KOPT-K1 (cell line): Measurements from ENCODE around the gene FXN.

Experiments used
- H3K27ac ChIP-seq: fragments of 200-600 bp; sonication (generic); 2 replicates; pipeline ENCODE4 v1.5.1; 2016; ENCODE audit warnings: antibody characterized with exemption, mild to moderate bottlenecking, low read depth, low read length; ENCODE audit not compliant: poor library complexity, severe bottlenecking
- H3K36me3 ChIP-seq: fragments of 200-600 bp; sonication (generic); 2 replicates; pipeline ENCODE4 v1.5.1; 2017; ENCODE audit warnings: antibody characterized with exemption, mild to moderate bottlenecking, low read length, moderate library complexity; ENCODE audit not compliant: insufficient read depth
- H3K9me3 ChIP-seq: fragments of 200-600 bp; sonication (generic); 2 replicates; pipeline ENCODE4 v1.5.1; 2017; ENCODE audit warnings: antibody characterized with exemption, low read length, mild to moderate bottlenecking; ENCODE audit not compliant: insufficient read depth, poor library complexity, severe bottlenecking

The FXN gene

GRCh38 chr9:69071059-69071458 lies 35.5 kb downstream of the FXN start:
- no peak overlapping the region for H3K27ac ChIP-seq
- H3K9me3 ChIP-seq: no peaks in the 10 kb centered on the region
- H3K36me3 ChIP-seq: no peaks in the 10 kb centered on the region

GRCh38 chr9:69073103-69073502 lies 37.6 kb downstream of the FXN start:
- no peaks in the 10 kb centered on the region for H3K36me3 ChIP-seq
- H3K9me3 ChIP-seq: no peaks in the 10 kb centered on the region
- no peak overlapping the region for H3K27ac ChIP-seq

GRCh38 chr9:69074801-69075200 lies 39.2 kb downstream of the FXN start:
- Histone ChIP-seq H3K27ac (no peak overlapping the region), H3K9me3 (no peaks in the 10 kb centered on the region), H3K36me3 (no peaks in the 10 kb centered on the region)

GRCh38 chr9:69076550-69076949 lies 41.0 kb downstream of the FXN start:
- Histone ChIP-seq H3K36me3 (no peaks in the 10 kb centered on the region), H3K27ac (no peak overlapping the region), H3K9me3 (no peaks in the 10 kb centered on the region)

- Histone ChIP-seq H3K27ac (no peak overlapping the region), H3K36me3 (no peaks in the 10 kb centered on the region), H3K9me3 (no peaks in the 10 kb centered on the region)
Measured at GRCh38 chr9:69078069-69078468, 42.5 kb downstream of the FXN start.

GRCh38 chr9:69078581-69078980 lies 43.0 kb downstream of the FXN start:
- no peak overlapping the region for H3K27ac ChIP-seq
- H3K9me3 ChIP-seq: no peaks in the 10 kb centered on the region
- H3K36me3 ChIP-seq: no peaks in the 10 kb centered on the region

- Histone ChIP-seq H3K9me3 (no peaks in the 10 kb centered on the region), H3K27ac (no peak overlapping the region)
Measured at GRCh38 chr9:69079186-69079585, 43.6 kb downstream of the FXN start.

GRCh38 chr9:69081261-69081660 lies 45.7 kb downstream of the FXN start:
- no peaks in the 10 kb centered on the region for H3K9me3 ChIP-seq
- no peaks in the 10 kb centered on the region for H3K36me3 ChIP-seq
- H3K27ac ChIP-seq: no peak overlapping the region

More at GRCh38 chr9:69079186-69079585, 43.6 kb downstream of the FXN start:
- H3K36me3 ChIP-seq: no peaks in the 10 kb centered on the region

GRCh38 chr9:69083321-69083720 lies 47.8 kb downstream of the FXN start:
- H3K9me3 ChIP-seq: no peaks in the 10 kb centered on the region
- no peak overlapping the region for H3K27ac ChIP-seq
- no peaks in the 10 kb centered on the region for H3K36me3 ChIP-seq

GRCh38 chr9:69085569-69086283 lies 50.2 kb downstream of the FXN start:
- Histone ChIP-seq H3K27ac (no peak overlapping the region), H3K9me3 (no peaks in the 10 kb centered on the region), H3K36me3 (no peaks in the 10 kb centered on the region)

- H3K27ac ChIP-seq: no peak overlapping the region
- no peaks in the 10 kb centered on the region for H3K36me3 ChIP-seq
- H3K9me3 ChIP-seq: no peaks in the 10 kb centered on the region
Measured at GRCh38 chr9:69086312-69086711, 50.8 kb downstream of the FXN start.

- H3K27ac ChIP-seq: no peak overlapping the region
- no peaks in the 10 kb centered on the region for H3K36me3 ChIP-seq
- H3K9me3 ChIP-seq: no peaks in the 10 kb centered on the region
Measured at GRCh38 chr9:69086769-69087168, 51.2 kb downstream of the FXN start.

- no peaks in the 10 kb centered on the region for H3K9me3 ChIP-seq
- H3K27ac ChIP-seq: no peak overlapping the region
- H3K36me3 ChIP-seq: no peaks in the 10 kb centered on the region
Measured at GRCh38 chr9:69089082-69089481, 53.5 kb downstream of the FXN start.

- no peaks in the 10 kb centered on the region for H3K36me3 ChIP-seq
- H3K27ac ChIP-seq: no peak overlapping the region
- H3K9me3 ChIP-seq: no peaks in the 10 kb centered on the region
Measured at GRCh38 chr9:69089491-69089890, 53.9 kb downstream of the FXN start.

GRCh38 chr9:69090140-69090750 lies 54.7 kb downstream of the FXN start:
- H3K9me3 ChIP-seq: no peaks in the 10 kb centered on the region
- no peaks in the 10 kb centered on the region for H3K36me3 ChIP-seq
- no peak overlapping the region for H3K27ac ChIP-seq

- no peak overlapping the region for H3K27ac ChIP-seq
- H3K36me3 ChIP-seq: no peaks in the 10 kb centered on the region
- no peaks in the 10 kb centered on the region for H3K9me3 ChIP-seq
Measured at GRCh38 chr9:69090946-69091345, 55.4 kb downstream of the FXN start.
